OCI-LY7 (cell line): ENCODE data around the gene GALNT14. TPM values are rescaled to one million over a fixed set of nuclear protein-coding genes. Genes with fewer than 3 reads are reported as not detected.

Source experiments
- BruUV-seq: library from RNA; stranded (reverse); fragments of 400-500 nt; replicated peaks from 2 replicates; lab custom pipeline; 2021; lab: Mats Ljungman, UMichigan
- CTCF ChIA-PET: fragments of 300-600 bp; sonication (Branson Sonifier 250); formaldehyde crosslinking; loops from one replicate; lab custom pipeline; 2022; ENCODE audit warnings: antibody characterized with exemption; ENCODE audit not compliant: unreplicated experiment; lab: Charles Lee
- POLR2A ChIA-PET: fragments of 300-600 bp; sonication (Branson Sonifier 250); formaldehyde crosslinking; loops from one replicate; lab custom pipeline; 2022; ENCODE audit warnings: antibody characterized with exemption; lab: Charles Lee
- DNase-seq: peaks from one replicate; pipeline ENCODE4 v3.0.0-alpha.2; 2015; ENCODE audit warnings: low spot score
- H2AFZ ChIP-seq: fragments of 200-600 bp; sonication (generic), shearing (Covaris generic); 2 replicates; pipeline ENCODE4 v1.6.1; 2014; ENCODE audit warnings: mild to moderate bottlenecking, antibody characterized with exemption, low read length, moderate library complexity
- H3K27ac ChIP-seq: fragments of 200-600 bp; sonication (generic); 2 replicates; pipeline ENCODE4 v1.5.1; 2014; ENCODE audit warnings: mixed run types, low read depth, mild to moderate bottlenecking, moderate library complexity, low read length, inconsistent platforms; ENCODE audit not compliant: poor library complexity, severe bottlenecking
- H3K36me3 ChIP-seq: fragments of 200-600 bp; sonication (generic); 2 replicates; pipeline ENCODE4 v1.6.1; 2014; ENCODE audit warnings: mild to moderate bottlenecking, antibody characterized with exemption, low read length, moderate library complexity, mixed read lengths; ENCODE audit not compliant: insufficient read depth
- H3K4me1 ChIP-seq: fragments of 200-600 bp; sonication (generic); 2 replicates; pipeline ENCODE4 v1.5.1; 2014; ENCODE audit warnings: mild to moderate bottlenecking, low read length; ENCODE audit not compliant: insufficient read depth, poor library complexity, severe bottlenecking
- H3K4me2 ChIP-seq: fragments of 200-600 bp; sonication (generic); 2 replicates; pipeline ENCODE4 v1.6.1; 2014; ENCODE audit warnings: mild to moderate bottlenecking, low read length
- H3K4me3 ChIP-seq: fragments of 200-600 bp; sonication (generic); 2 replicates; pipeline ENCODE4 v1.5.1; 2014; ENCODE audit warnings: mild to moderate bottlenecking, low read depth, low read length; ENCODE audit not compliant: poor library complexity, severe bottlenecking
- H3K79me2 ChIP-seq: fragments of 200-600 bp; sonication (generic); 2 replicates; pipeline ENCODE4 v1.6.1; 2016; ENCODE audit warnings: low read depth, mild to moderate bottlenecking, low read length, moderate library complexity, mixed read lengths; ENCODE audit not compliant: insufficient read depth
- H3K9me2 ChIP-seq: fragments of 200-600 bp; sonication (generic); 2 replicates; pipeline ENCODE4 v1.6.1; 2016; ENCODE audit warnings: mild to moderate bottlenecking, low read length, mixed read lengths; ENCODE audit not compliant: insufficient read depth
- H3K9me3 ChIP-seq: fragments of 200-600 bp; sonication (generic); 2 replicates; pipeline ENCODE4 v1.6.1; 2014; ENCODE audit warnings: mild to moderate bottlenecking, mixed run types, low read length, mixed read lengths
- H4K20me1 ChIP-seq: fragments of 200-600 bp; sonication (generic); 2 replicates; pipeline ENCODE4 v1.6.1; 2014; ENCODE audit warnings: mild to moderate bottlenecking, antibody characterized with exemption, low read length, moderate library complexity, mixed read lengths; ENCODE audit not compliant: insufficient read depth
- CTCF ChIP-seq: fragments of 200-600 bp; sonication (generic); conservative IDR thresholded peaks from 2 replicates; pipeline ENCODE4 v1.5.1; 2014; ENCODE audit warnings: mild to moderate bottlenecking, antibody characterized with exemption, low read length, moderate library complexity, mixed read lengths
- EZH2phosphoT487 ChIP-seq: fragments of 200-600 bp; sonication (generic); IDR thresholded peaks from 2 replicates; pipeline ENCODE4 v1.6.1; 2018; ENCODE audit warnings: low read depth, borderline replicate concordance, mild to moderate bottlenecking, mixed run types, antibody characterized with exemption, low read length, moderate library complexity, mixed read lengths
- intact Hi-C: fragments of 100-400 bp; cut with micrococcal nuclease; formaldehyde crosslinking; loops from one replicate; pipeline ENCODE4 v1.10.0; 2022; ENCODE audit not compliant: unreplicated experiment
- total RNA-seq, 2 experiments: library from RNA; depleted of rRNA in 1 of 2; stranded (reverse); fragments of >200 nt in 1 of 2; shearing (Covaris generic) in 1 of 2; gene quantifications; 2 replicates each; pipeline ENCODE4 v1.2.3, GENCODE V29; 2014 to 2022

GALNT14 gene
- total RNA-seq, 2 experiments from 2014 or later = 14.8 to 25.6 TPM

GRCh38 chr2:31131871-31132270, 6.4 kb downstream of the GALNT14 start:
- Histone ChIP-seq H3K9me3 (no peaks in the 10 kb centered on the region), H3K4me2 (no peak overlapping the region), H3K36me3 (peaks cover 4% of the 10 kb centered on the region), H3K4me1 (peaks cover 20% of the 10 kb centered on the region), H3K4me3 (no peak overlapping the region), H2AFZ (no peak overlapping the region), H3K79me2 (peaks cover 62% of the 10 kb centered on the region), H3K9me2 (no peaks in the 10 kb centered on the region), H3K27ac (no peak overlapping the region), H4K20me1 (peaks cover 13% of the 10 kb centered on the region; the same call in 1 of the 2 replicates)
- BruUV-seq = no TSS peak
- no peak for DNase-seq
- TF ChIP-seq EZH2phosphoT487 (no peak), CTCF (no peak)
- POLR2A ChIA-PET = interaction anchor here (1.0 kb wide), 1 partner anchor 33 kb away, joined by 3 read pairs; no protein-coding TSS in a partner anchor
- CTCF ChIA-PET = no interaction called here
- intact Hi-C loops = no loop called here

- Histone ChIP-seq H3K27ac (no peak overlapping the region), H3K4me1 (peaks cover 4% of the 10 kb centered on the region), H4K20me1 (0 out of 2 replicates have a peak, but pooled peaks cover 11% of the 10 kb centered on the region), H2AFZ (no peak overlapping the region), H3K9me2 (no peaks in the 10 kb centered on the region), H3K36me3 (0 out of 2 replicates have a peak, but pooled peaks cover 3% of the 10 kb centered on the region), H3K4me3 (no peak overlapping the region), H3K79me2 (peaks cover 41% of the 10 kb centered on the region), H3K9me3 (no peaks in the 10 kb centered on the region), H3K4me2 (no peak overlapping the region)
- BruUV-seq = no TSS peak
- POLR2A ChIA-PET = interaction anchor here (0.6 kb wide), 1 partner anchor 83 kb away, joined by 3 read pairs; no protein-coding TSS in a partner anchor
- no peak for DNase-seq
- TF ChIP-seq CTCF = no peak
- no peak for TF ChIP-seq EZH2phosphoT487
- CTCF ChIA-PET = no interaction called here
- intact Hi-C loops = no loop called here
Observed at GRCh38 chr2:31129375-31130171, 8.7 kb downstream of the GALNT14 start.

DNA sequence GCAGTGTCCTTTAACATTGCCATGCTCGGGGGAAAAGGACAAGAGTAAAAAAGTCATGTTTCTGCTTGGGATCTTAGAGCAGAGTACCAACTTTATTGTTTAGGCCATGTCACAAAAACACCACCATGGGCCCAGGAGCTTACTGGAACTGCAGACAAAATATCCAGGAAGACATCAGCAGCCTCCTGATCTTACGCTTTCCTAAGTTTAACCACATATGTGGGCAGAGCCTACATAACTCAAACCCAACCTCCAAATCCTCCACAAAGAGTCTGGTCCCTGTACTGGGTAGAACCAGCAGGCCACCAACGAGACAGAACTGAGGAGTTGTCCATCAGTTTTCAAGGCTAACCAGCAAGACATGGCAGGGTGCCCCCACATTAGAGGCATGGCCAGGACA, 10.3 kb downstream of the GALNT14 start:
- H3K36me3 ChIP-seq = 0 out of 2 replicates have a peak, but pooled peaks cover 5% of the 10 kb centered on the region
- peaks cover 25% of the 10 kb centered on the region for H3K79me2 ChIP-seq
- H3K4me1 ChIP-seq = peaks cover 3% of the 10 kb centered on the region
- H3K4me2 ChIP-seq = no peak overlapping the region
- BruUV-seq = no TSS peak
- H3K9me2 ChIP-seq = no peaks in the 10 kb centered on the region
- H2AFZ ChIP-seq = no peak overlapping the region
- H4K20me1 ChIP-seq = 0 out of 2 replicates have a peak, but pooled peaks cover 11% of the 10 kb centered on the region
- no peak overlapping the region for H3K27ac ChIP-seq
- H3K9me3 ChIP-seq = no peaks in the 10 kb centered on the region
- no peak for DNase-seq
- ChIA-PET POLR2A (no interaction called here), CTCF (no interaction called here)
- H3K4me3 ChIP-seq = no peak overlapping the region
- intact Hi-C loops = no loop called here
- TF ChIP-seq EZH2phosphoT487 = no peak
